ENCODE data around the gene ATRN.

DNA sequence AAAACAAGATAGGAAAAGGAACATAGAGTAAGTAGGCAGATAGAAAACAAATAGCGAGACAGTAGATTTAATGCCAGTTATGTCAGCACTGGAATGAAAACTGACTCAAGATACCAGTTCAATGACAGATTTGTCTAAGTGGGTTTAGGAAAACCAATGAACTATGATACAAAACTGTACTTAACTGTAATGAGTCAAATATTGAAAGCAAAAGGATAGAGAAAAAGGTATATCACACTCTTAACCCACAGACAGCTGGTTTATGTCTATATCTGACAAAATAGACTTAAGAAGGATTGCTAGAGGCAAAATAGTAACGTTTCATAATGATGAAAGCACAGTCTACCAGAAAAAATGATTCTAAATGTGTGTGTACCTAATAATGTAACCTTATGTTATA is 38.2 kb downstream of the ATRN start:
- no peak for TF ChIP-seq ZFX (IDR thresholded peaks at IDR 0.05)
- TF ChIP-seq, protein P1, sequence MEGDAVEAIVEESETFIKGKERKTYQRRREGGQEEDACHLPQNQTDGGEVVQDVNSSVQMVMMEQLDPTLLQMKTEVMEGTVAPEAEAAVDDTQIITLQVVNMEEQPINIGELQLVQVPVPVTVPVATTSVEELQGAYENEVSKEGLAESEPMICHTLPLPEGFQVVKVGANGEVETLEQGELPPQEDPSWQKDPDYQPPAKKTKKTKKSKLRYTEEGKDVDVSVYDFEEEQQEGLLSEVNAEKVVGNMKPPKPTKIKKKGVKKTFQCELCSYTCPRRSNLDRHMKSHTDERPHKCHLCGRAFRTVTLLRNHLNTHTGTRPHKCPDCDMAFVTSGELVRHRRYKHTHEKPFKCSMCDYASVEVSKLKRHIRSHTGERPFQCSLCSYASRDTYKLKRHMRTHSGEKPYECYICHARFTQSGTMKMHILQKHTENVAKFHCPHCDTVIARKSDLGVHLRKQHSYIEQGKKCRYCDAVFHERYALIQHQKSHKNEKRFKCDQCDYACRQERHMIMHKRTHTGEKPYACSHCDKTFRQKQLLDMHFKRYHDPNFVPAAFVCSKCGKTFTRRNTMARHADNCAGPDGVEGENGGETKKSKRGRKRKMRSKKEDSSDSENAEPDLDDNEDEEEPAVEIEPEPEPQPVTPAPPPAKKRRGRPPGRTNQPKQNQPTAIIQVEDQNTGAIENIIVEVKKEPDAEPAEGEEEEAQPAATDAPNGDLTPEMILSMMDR (conservative IDR thresholded peaks at IDR 0.05) = no peak

All from C4-2B (cell line).